AML-193 (cell line): ENCODE measurements around the gene LHFPL3.
"Not testable (repeated sequence)": the region's sequence is repeated elsewhere in the genome, so short reads cannot be mapped to it uniquely, and the experiment has no call there.

ENCODE experiments used
- DNase-seq, 2 experiments: peaks; one replicate each; lab custom pipeline; 2025; lab: John Stamatoyannopoulos, UW

Gene LHFPL3

DNA sequence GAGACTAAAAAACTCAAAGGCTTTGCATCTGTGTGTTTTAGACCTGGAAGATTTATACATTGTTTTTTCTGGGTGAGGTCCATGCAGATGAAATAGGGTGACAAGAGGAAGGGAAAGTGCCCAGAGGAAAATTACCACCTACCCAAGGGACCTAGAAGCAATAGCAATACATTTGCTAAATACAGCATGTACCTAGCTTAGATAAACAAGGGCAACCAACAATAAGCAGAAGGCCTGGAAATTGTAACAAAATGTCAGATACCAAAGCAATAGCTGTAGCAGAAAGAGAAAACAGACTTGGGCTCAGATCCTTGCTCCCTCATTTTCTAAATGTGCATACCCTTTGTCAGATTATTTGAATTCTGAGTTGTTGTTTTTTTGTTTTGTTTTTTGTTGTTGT lies 367.2 kb downstream of the LHFPL3 start:
- DNase-seq = no peak

GRCh38 chr7:104700336-104700735 lies 371.9 kb downstream of the LHFPL3 start:
- DNase-seq = no peak

- not testable (repeated sequence) for DNase-seq
Measured at GRCh38 chr7:104721027-104721426, 392.6 kb downstream of the LHFPL3 start.

DNA sequence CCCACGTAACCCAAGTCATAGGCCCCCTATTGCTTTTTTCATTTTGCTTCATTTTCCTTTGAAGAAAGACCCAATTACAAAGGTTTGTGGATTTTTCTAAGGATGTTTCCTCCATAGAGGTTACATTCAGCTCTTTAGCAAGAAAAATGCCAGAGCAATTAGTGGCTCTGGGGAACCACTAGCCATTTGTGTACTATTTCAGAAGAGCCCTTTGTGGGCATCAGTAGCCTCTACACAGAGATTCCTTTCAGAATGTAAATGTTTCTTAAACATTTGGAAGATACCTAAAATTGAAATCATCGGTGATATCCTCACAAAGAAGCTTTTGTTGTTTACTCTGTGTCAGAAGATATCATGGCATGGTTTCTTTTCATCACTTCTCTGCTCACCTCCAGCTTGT lies 394.6 kb downstream of the LHFPL3 start:
- no peak for DNase-seq

DNA sequence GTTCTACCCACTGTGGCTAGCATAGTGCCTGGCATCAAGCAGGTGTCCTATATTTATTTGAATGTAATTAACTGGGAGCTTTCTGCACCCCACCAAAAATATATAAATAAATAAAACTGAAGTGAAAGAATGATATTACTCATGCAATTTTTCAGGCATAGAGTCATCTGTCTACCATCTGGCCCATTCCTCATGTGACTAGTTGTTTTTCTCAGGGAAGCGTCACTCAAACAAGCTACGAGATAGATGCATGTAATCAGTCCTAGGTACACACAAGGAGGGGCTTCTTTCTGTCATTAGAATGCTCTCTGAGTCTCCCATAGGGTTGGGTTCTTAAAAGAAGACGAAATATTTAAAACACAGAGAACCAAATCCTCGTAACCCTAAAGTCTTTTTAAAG lies 430.1 kb downstream of the LHFPL3 start:
- no peak for DNase-seq

GRCh38 chr7:104761892-104762291 lies 433.5 kb downstream of the LHFPL3 start:
- DNase-seq = no peak

GRCh38 chr7:104767113-104767512 lies 438.7 kb downstream of the LHFPL3 start:
- DNase-seq = no peak

GRCh38 chr7:104767826-104768536 lies 439.6 kb downstream of the LHFPL3 start:
- no peak for DNase-seq

DNA sequence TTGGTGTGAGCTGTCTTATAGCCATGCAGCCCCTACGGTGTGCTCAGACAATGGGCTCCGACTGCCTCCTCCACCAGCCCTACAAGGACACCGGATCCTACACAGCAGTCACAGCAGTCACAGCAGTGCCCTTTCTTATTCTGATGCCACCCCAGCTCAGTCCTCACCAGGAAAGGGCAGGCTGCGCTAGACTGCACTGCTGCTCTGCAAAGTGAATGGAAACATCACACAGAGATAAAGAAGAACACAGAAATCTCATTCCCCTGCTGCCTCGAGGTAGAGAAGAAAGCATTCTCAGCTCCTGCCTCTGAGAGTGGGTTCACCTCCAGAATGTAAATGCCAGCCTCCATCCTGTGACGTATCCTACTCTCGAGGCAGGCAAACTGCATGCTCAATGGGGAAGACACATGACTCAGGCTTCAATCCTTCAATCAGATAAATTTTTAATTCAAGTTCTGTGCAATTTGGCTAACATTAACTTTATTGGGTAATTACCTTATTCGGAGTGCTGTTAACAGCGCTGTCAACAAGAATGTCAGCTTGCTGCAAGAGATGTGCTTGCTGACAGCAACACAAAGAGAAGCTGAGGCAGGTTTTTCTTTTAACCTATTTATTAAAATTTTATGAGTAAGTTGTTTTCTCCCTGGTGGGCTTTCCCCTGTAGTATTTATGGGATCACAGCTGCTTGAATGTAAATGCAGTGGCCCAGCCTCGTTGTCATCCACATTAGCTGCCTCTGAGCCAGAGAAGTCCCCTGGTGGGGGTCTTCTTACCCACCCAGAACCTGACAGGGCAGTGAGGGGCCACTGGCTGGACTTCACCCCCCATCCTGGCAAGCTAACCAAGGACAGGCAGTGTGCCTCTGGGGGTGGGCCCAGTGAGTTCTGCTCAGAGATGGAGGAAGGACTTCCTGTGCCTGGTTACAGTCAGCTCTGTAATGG lies 444.3 kb downstream of the LHFPL3 start:
- DNase-seq = no peak

- DNase-seq = no peak
Measured at GRCh38 chr7:104773796-104774195, 445.4 kb downstream of the LHFPL3 start.

DNA sequence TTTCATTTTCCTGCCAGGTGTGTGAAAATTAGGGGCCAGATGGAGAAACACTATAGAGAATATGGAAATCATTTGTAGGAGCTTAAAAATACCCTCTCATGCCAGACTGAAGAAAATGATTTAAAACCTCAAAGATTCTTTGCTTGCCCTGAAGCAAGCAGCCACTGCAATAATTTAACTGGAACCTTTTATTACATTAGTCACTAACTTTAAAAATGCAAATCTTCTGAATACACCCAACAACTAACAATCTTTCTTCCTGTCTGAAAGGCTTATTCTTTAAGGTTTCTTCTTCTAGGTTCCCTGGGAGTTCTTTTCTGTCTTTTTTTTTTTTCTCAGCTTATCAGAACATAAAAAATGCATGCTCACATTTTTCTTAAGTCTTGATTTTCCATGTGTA lies 447.1 kb downstream of the LHFPL3 start:
- DNase-seq = no peak

- DNase-seq = no peak
Measured at GRCh38 chr7:104777301-104777800, 448.9 kb downstream of the LHFPL3 start.

GRCh38 chr7:104779888-104780287 lies 451.5 kb downstream of the LHFPL3 start:
- no peak for DNase-seq

DNA sequence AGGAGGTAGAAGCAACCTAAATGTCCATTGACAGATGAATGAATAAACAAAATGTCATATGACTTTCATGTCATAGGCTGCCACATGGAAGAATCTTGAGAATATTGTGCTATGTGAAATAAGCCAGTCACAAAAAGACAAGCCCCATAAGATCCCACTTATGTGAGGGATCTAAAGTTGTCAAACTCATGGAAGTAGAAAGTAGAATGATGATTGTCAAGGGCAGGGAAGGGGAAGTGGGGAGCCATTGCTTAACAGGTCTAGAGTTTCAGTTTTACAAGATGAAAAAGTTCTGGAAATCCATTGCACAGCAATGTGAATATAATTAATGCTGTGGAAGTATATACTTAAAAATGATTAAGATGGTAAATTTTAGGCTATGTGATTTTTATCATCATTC lies 456.3 kb downstream of the LHFPL3 start:
- no peak for DNase-seq

GRCh38 chr7:104789780-104790179 lies 461.4 kb downstream of the LHFPL3 start:
- no peak for DNase-seq

DNA sequence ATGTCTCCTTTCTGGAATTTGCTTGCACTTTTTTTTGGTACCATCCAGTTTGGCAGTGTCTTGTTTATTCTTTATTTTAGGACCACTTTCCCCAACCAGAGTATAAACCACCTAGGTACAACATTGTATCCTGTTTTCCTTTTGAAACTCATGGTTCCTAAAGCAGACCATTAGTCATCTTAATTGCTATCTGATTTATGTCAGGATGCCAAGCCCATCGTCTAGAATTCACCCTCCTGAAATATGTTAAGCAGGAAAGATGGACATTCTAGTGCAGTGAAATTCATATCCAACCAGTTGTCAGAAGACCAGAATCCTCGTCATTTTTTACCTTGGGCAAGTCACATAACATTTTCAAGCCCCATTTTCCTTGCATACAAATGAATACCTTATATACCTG lies 462.0 kb downstream of the LHFPL3 start:
- DNase-seq = no peak

- no peak for DNase-seq
Measured at GRCh38 chr7:104791080-104791479, 462.7 kb downstream of the LHFPL3 start.

DNA sequence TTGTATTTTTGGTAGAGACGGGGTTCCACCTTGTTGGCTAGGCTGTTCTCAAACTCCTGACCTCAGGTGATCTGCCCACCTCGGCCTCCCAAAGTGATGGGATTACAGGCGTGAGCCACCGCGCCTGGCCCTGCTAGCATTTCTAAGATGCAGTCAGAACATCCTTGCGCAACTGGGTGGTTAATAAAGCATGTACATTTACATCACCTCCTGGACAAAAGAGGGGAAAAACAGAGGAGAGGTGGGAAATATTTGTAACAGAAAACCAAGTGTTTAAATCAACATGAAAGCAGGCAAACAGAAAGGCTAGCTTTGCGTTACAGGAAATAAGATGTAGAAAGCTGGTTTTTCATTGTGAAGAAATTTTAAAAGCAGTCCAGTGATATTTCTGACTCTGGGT lies 464.7 kb downstream of the LHFPL3 start:
- DNase-seq = no peak

- no peak for DNase-seq
Measured at GRCh38 chr7:104794154-104794553, 465.8 kb downstream of the LHFPL3 start.

DNA sequence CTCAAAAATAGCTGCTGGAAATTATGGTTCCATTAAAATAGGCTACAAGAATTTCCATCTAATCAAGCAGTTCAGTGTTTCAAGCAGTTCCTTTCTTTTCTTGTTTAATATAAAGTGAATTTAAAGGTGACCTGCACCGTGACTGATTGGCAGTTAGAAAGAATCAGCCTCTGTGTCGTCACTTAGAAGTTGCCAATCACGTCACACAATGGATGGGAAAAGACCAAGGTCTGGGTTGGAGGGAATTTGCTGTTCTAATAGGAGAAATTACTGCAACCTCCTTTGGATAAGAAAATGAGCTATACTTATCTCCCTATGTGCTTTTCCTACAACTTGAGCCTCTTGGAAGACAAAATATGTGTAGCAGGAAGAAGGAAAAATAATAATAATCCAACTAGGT lies 466.2 kb downstream of the LHFPL3 start:
- DNase-seq = no peak

GRCh38 chr7:104795086-104795485 lies 466.7 kb downstream of the LHFPL3 start:
- no peak for DNase-seq

- no peak for DNase-seq
Measured at GRCh38 chr7:104795616-104796398, 467.4 kb downstream of the LHFPL3 start.
